ENCODE data around the gene ALG14.

DNA sequence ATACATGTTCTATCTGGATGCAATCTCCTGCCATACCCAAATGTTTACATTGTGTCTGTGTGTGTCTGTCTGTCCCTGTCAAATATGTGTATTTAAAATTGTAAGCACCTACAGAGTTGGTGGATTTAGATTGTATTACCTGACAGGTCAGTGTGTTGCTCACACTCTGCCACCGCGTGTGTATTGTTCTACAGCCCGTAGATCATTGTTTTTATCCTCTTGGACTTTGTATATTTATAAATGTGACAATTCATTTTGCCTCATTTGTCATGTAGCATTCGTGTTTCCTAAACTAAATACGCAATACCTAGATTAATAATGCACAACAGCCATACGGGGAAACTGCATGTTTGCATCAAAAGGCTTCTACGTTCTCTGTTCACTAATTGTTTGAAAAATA, 634 bp downstream of the ALG14 start:
- TF ChIP-seq, protein P1, sequence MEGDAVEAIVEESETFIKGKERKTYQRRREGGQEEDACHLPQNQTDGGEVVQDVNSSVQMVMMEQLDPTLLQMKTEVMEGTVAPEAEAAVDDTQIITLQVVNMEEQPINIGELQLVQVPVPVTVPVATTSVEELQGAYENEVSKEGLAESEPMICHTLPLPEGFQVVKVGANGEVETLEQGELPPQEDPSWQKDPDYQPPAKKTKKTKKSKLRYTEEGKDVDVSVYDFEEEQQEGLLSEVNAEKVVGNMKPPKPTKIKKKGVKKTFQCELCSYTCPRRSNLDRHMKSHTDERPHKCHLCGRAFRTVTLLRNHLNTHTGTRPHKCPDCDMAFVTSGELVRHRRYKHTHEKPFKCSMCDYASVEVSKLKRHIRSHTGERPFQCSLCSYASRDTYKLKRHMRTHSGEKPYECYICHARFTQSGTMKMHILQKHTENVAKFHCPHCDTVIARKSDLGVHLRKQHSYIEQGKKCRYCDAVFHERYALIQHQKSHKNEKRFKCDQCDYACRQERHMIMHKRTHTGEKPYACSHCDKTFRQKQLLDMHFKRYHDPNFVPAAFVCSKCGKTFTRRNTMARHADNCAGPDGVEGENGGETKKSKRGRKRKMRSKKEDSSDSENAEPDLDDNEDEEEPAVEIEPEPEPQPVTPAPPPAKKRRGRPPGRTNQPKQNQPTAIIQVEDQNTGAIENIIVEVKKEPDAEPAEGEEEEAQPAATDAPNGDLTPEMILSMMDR (IDR thresholded peaks at IDR 0.05; ENCODE audit: borderline replicate concordance, extremely low read depth, low read length, poor library complexity, severe bottlenecking), result no peak
- no peak for TF ChIP-seq EZH2 (IDR thresholded peaks at IDR 0.05; ENCODE audit: borderline replicate concordance, low read depth, low read length, severe bottlenecking)

Data from DND-41 (cell line).